Measurements from ENCODE around the gene PFKFB2. TPM values are rescaled to one million over a fixed set of nuclear protein-coding genes. Genes with fewer than 3 reads are reported as not detected.

PFKFB2 gene
- polyA plus RNA-seq, 1 donor from 2014 or later, result 2.2 TPM

DNA sequence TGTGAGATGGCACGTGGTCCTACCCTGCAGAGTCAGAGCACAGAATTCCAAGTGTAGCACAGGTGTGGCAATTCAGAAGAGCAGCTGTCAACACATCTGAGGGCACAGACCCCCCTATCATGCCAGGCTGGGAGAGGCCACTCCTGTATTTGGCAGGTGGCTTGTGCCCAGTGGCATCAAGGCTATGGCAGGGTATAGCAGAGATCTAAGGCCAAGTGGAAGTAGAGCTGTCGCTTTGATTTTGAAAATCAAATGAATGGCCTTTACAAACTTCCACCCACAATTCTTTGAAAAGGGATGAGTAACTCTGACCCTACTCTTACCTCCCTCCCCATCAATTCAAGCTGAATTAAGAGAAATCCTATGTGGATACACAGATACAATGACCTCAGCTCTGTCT is 33.9 kb upstream of the PFKFB2 start:
- no peaks in the 10 kb centered on the region for H3K4me1 Mint-ChIP-seq
- H3K27ac Mint-ChIP-seq, result no peak overlapping the region
- no peak overlapping the region for H3K4me3 Mint-ChIP-seq
- H3K27me3 Mint-ChIP-seq, result peaks cover 6% of the 10 kb centered on the region
- H3K9me3 Mint-ChIP-seq, result no peaks in the 10 kb centered on the region
- no peaks in the 10 kb centered on the region for H3K36me3 Mint-ChIP-seq

DNA sequence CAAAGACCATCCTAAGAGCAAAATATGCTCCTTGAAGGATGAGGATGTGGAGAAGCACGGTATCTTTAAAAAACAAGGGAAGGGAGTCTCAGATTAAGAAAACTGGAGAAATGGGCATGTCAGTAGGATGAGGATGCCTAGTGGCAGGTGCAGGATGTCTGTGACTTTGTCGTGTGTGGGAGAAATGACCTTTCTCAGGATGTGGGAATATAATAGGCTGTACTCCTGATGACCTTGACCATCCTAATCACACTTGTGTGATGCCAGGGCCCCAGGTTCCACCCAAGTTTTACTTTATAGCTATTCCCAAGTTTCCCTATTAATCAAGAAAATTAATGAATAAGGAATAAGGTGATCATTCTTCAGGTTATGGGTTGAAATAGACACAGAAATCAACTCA is 33.4 kb upstream of the PFKFB2 start:
- Mint-ChIP-seq H3K27me3 (peaks cover 6% of the 10 kb centered on the region), H3K9me3 (no peaks in the 10 kb centered on the region), H3K27ac (no peak overlapping the region)

GRCh38 chr1:207020065-207020708 is 32.9 kb upstream of the PFKFB2 start:
- H3K36me3 Mint-ChIP-seq, result peaks cover 1% of the 10 kb centered on the region
- H3K4me3 Mint-ChIP-seq, result no peak overlapping the region
- peaks cover 3% of the 10 kb centered on the region for H3K27me3 Mint-ChIP-seq
- H3K27ac Mint-ChIP-seq, result no peak overlapping the region
- H3K4me1 Mint-ChIP-seq, result no peaks in the 10 kb centered on the region
- no peaks in the 10 kb centered on the region for H3K9me3 Mint-ChIP-seq

More for the DNA sequence above, 33.4 kb upstream of the PFKFB2 start:
- Mint-ChIP-seq H3K36me3 (no peaks in the 10 kb centered on the region), H3K4me3 (no peak overlapping the region), H3K4me1 (no peaks in the 10 kb centered on the region)

- no peaks in the 10 kb centered on the region for H3K9me3 Mint-ChIP-seq
- peaks cover 2% of the 10 kb centered on the region for H3K27me3 Mint-ChIP-seq
- H3K36me3 Mint-ChIP-seq, result peaks cover 1% of the 10 kb centered on the region
- no peak overlapping the region for H3K4me3 Mint-ChIP-seq
- no peaks in the 10 kb centered on the region for H3K4me1 Mint-ChIP-seq
- H3K27ac Mint-ChIP-seq, result peak overlapping the region in 1 of 3 donors; percentile 87
Measured at GRCh38 chr1:207020709-207021107, 32.4 kb upstream of the PFKFB2 start.

DNA sequence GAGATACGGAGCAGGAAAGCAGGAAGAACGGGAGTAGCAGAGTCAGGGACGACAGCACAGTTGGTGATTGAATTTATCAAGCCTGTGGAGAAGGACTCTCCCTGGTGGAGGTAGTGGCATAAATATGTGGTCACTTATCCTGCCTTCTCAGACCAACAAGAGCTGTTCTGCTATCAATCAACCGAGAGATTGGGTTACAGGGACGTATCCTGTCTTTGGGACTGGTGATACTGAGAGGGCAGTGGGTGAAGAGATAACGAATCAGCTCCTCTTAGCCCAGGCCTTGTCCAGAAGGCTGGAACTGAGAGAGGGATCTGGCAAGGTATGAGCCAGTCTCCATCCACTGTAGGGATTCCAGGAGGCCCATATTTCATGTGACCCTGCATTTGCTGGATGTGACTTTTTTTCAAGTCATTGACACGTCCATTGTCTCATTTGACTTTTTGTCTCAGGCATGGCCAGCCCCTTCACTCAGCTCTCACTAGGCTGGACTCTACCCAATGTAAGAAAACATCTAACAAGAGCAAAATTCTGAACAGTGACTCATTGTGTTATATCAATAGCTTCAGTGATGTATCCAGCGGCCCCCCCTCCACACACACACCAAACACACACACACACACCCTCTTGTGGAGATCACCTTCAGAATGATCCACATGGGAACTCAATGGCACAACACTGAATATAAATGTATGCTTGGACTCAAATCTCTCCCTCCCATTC is 31.8 kb upstream of the PFKFB2 start:
- Mint-ChIP-seq H3K36me3 (peaks cover 1% of the 10 kb centered on the region), H3K27ac (peak overlapping the region in 1 of 3 donors; percentile 87), H3K27me3 (peaks cover 4% of the 10 kb centered on the region), H3K4me1 (no peaks in the 10 kb centered on the region), H3K9me3 (no peaks in the 10 kb centered on the region), H3K4me3 (no peak overlapping the region)

- Mint-ChIP-seq H3K4me3 (no peak overlapping the region), H3K27me3 (peaks cover 4% of the 10 kb centered on the region), H3K27ac (no peak overlapping the region), H3K9me3 (no peaks in the 10 kb centered on the region), H3K4me1 (no peaks in the 10 kb centered on the region), H3K36me3 (peaks cover 1% of the 10 kb centered on the region)
Measured at GRCh38 chr1:207021876-207022596, 31.0 kb upstream of the PFKFB2 start.

- H3K27ac Mint-ChIP-seq, result no peak overlapping the region
- H3K9me3 Mint-ChIP-seq, result no peaks in the 10 kb centered on the region
- no peaks in the 10 kb centered on the region for H3K4me1 Mint-ChIP-seq
- peaks cover 9% of the 10 kb centered on the region for H3K27me3 Mint-ChIP-seq
- H3K36me3 Mint-ChIP-seq, result peaks cover 1% of the 10 kb centered on the region
- no peak overlapping the region for H3K4me3 Mint-ChIP-seq
Measured at GRCh38 chr1:207022996-207023679, 29.9 kb upstream of the PFKFB2 start.

DNA sequence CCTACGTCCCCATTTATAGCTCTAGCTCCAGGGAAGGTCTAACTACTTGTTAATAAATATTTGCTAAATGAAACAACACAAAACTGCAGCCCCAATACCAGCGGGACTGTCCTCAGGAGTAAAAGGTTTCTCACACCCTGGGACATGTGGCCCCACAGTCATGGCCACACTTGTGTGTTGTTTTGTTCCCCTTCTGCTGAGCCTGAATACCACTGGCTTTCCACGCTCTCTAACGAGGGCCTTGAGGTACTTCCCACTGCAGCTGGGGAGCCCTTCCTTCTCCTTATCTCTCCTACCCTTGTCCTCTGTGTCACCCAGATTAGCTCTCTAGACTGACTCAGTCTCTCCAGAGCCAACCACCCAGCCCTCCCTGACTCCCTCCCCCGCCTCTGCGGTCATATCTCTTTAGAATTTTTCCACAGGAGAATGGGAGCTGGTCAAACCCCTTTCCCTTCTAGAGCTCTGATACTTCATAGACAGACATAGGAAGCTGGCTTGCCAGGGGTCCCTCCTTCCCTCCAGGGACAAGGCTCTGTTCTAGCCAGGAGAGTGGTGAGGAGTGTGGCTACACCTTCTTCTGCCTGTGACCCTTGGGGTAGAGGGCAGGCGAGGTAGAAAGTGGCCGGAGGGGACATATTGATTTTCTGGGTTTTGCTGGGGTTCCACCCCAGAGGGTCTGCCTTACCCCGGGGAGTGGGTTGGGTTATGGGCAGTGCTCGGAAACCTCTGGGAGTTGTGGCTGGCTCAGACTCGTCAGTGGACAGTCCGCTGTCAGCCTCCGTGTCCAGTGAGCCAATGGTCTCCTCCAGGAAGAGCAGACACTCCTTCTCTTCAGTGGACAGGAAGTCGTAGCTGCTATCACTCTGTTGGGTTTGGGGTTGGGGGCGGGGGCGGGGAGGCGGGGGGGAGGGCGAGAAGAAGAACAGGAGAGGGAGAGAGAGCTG is 28.6 kb upstream of the PFKFB2 start:
- H3K27me3 Mint-ChIP-seq, result peaks cover 19% of the 10 kb centered on the region
- H3K27ac Mint-ChIP-seq, result no peak overlapping the region
- H3K9me3 Mint-ChIP-seq, result no peaks in the 10 kb centered on the region
- peaks cover 1% of the 10 kb centered on the region for H3K36me3 Mint-ChIP-seq
- H3K4me3 Mint-ChIP-seq, result no peak overlapping the region
- no peaks in the 10 kb centered on the region for H3K4me1 Mint-ChIP-seq

GRCh38 chr1:207025146-207025880 is 27.8 kb upstream of the PFKFB2 start:
- Mint-ChIP-seq H3K4me3 (no peak overlapping the region), H3K36me3 (peaks cover 1% of the 10 kb centered on the region), H3K4me1 (no peaks in the 10 kb centered on the region), H3K9me3 (peaks cover 0 to 1% (median 0%) of the 10 kb centered on the region in 3 donors), H3K27ac (no peak overlapping the region), H3K27me3 (peaks cover 20% of the 10 kb centered on the region)

- H3K36me3 Mint-ChIP-seq, result peaks cover 1% of the 10 kb centered on the region
Measured at GRCh38 chr1:207026104-207026534, 27.0 kb upstream of the PFKFB2 start.

DNA sequence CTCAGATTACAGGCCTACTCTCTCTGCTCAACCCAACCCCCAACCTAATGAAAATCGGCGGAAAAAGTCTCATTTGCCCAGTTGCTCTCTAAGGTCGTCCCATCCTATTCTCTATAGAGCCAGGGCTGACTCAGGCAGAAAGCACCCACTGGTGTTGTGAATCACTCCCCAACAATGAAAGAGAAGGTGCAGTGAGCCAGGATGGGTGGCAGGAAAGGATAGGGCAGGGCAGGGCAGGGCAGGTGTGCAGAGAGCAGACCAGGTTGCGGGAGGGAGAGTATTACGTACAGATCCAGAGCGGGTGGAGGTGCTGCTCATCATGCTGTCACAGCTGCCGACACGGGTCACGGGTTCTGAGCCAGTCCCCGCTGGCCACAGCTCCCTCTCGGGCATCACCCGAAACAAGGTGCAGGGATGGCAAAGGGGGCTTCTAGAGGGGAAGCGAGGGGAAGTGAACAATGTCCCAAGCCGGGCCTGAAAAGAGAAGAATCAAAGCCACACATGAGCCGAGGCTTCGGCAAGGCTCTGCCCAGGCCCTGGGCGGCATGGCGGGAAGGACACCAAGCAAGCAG is 25.8 kb upstream of the PFKFB2 start:
- peaks cover 27% of the 10 kb centered on the region for H3K27me3 Mint-ChIP-seq
- peaks cover 0 to 2% (median 0%) of the 10 kb centered on the region in 3 donors for H3K9me3 Mint-ChIP-seq
- no peaks in the 10 kb centered on the region for H3K4me1 Mint-ChIP-seq
- peaks cover 1% of the 10 kb centered on the region for H3K36me3 Mint-ChIP-seq
- H3K4me3 Mint-ChIP-seq, result no peak overlapping the region
- H3K27ac Mint-ChIP-seq, result peak overlapping the region in 1 of 3 donors; percentile 31

More at GRCh38 chr1:207026104-207026534, 27.0 kb upstream of the PFKFB2 start:
- no peak overlapping the region for H3K4me3 Mint-ChIP-seq
- peaks cover 23% of the 10 kb centered on the region for H3K27me3 Mint-ChIP-seq
- no peak overlapping the region for H3K27ac Mint-ChIP-seq
- H3K9me3 Mint-ChIP-seq, result peaks cover 0 to 2% (median 0%) of the 10 kb centered on the region in 3 donors
- H3K4me1 Mint-ChIP-seq, result no peaks in the 10 kb centered on the region

DNA sequence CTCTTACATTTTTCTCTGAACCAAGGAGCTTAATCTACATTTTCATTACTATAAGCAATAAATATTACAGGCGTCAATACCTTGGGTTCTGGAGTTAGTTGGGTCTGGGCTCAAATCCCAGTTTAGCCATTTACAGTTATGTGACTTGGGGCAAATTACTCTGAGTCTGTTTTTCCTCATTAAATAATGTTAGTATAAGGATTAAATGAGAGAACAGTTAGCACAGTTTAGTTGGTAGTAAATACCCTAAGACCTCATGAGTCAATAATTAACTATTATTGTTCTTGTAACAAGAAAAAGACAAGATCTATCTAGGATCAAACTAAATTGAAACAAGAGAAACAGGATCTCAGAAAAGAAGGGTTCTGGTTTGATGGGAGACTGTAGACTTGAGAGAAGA is 25.2 kb upstream of the PFKFB2 start:
- H3K9me3 Mint-ChIP-seq, result peaks cover 0 to 2% (median 0%) of the 10 kb centered on the region in 3 donors
- H3K36me3 Mint-ChIP-seq, result peaks cover 1% of the 10 kb centered on the region
- no peak overlapping the region for H3K4me3 Mint-ChIP-seq
- no peaks in the 10 kb centered on the region for H3K4me1 Mint-ChIP-seq
- H3K27ac Mint-ChIP-seq, result no peak overlapping the region
- peaks cover 27% of the 10 kb centered on the region for H3K27me3 Mint-ChIP-seq

DNA sequence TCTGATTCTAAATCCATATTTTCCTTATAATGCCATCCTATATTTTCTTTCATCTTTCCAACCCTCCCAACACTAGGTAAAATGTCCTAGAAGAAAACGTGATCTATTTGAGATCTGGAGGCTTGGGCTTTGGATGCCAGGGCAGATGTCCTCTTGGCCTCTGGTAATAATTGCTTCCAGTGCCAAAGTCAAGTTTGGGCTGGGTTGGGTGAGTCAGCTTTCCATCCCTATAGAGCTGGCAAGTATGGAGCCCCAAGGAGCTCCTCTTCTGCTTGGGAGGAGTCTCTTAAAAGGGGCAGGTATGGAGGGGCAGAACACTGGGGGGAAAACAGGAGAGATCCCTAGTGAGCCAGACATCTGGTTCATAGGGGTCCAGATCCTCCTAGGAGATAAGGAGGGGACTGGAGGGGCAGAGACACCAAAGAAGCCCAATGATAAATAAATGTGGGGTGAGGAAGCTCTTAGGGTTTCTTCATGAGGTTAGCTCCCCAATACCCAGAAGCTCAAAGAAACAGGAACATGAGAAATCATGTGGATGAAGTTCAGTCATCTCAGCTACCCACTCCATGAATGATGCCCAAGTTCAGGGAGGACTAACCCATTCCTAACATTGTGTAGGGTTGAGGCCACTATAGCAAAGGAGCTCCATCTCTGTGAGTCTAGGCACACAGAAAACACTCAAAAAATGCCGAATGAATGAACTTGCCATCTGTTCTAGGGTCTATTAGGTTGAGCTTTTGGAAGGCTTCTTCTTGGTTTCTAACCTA is 24.0 kb upstream of the PFKFB2 start:
- peaks cover 27% of the 10 kb centered on the region for H3K27me3 Mint-ChIP-seq
- no peak overlapping the region for H3K4me3 Mint-ChIP-seq
- H3K4me1 Mint-ChIP-seq, result no peaks in the 10 kb centered on the region
- peaks cover 0 to 2% (median 0%) of the 10 kb centered on the region in 3 donors for H3K9me3 Mint-ChIP-seq
- H3K36me3 Mint-ChIP-seq, result peaks cover 1% of the 10 kb centered on the region
- H3K27ac Mint-ChIP-seq, result no peak overlapping the region

Measured in IgD-negative memory B cell (primary cell).